Measurements from ENCODE around the gene METTL24.

The METTL24 gene

DNA sequence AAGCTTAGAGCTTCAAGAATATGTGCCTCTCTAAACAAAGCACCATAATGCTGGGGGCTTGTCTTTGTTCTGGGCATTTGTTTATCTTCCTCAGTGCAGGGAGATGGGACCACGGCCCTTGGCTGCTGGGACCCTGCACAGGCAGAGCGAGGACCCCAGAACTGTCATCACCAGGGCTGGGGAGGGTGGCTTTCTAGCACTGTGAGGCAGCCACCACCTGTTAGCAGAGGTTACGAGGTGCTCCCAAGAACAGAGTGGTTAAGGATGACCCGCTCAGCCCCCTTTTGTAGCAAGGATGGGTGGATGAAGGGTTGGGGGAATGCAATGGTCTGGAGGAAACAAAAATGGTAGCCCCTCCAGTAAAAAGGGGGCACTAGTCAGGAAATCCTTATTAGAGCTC, 34.9 kb downstream of the METTL24 start:
- 0 out of 2 replicates have a peak, but pooled peaks cover 4% of the 10 kb centered on the region for H3K27me3 ChIP-seq (ENCODE audit: insufficient read depth, low read length)
- no peak overlapping the region for H3K4me2 ChIP-seq (ENCODE audit: low read length)
- no peaks in the 10 kb centered on the region for H3K79me2 ChIP-seq (ENCODE audit: insufficient read depth, low read length)
- no peaks in the 10 kb centered on the region for H4K20me1 ChIP-seq (ENCODE audit: insufficient read depth, low read length)
- H3K36me3 ChIP-seq (ENCODE audit: insufficient read depth, low read length) = no peaks in the 10 kb centered on the region
- no peak overlapping the region for H3K27ac ChIP-seq (ENCODE audit: low read depth, low read length, poor library complexity, severe bottlenecking)
- H3K9ac ChIP-seq (ENCODE audit: low read length) = no peak overlapping the region
- no peak overlapping the region for H3K4me3 ChIP-seq (ENCODE audit: low read depth, low read length, poor library complexity, severe bottlenecking)
- H3K9me3 ChIP-seq (ENCODE audit: low read length) = no peaks in the 10 kb centered on the region
- no peaks in the 10 kb centered on the region for H3K4me1 ChIP-seq (ENCODE audit: insufficient read depth, low read length, severe bottlenecking)
- H3K9me2 ChIP-seq (ENCODE audit: low read depth, low read length) = no peaks in the 10 kb centered on the region
- no peak overlapping the region for H2AFZ ChIP-seq (ENCODE audit: low read length)
- no peaks in the 10 kb centered on the region for H3F3A ChIP-seq (ENCODE audit: insufficient read depth, low read length)
- TF ChIP-seq, protein P1, sequence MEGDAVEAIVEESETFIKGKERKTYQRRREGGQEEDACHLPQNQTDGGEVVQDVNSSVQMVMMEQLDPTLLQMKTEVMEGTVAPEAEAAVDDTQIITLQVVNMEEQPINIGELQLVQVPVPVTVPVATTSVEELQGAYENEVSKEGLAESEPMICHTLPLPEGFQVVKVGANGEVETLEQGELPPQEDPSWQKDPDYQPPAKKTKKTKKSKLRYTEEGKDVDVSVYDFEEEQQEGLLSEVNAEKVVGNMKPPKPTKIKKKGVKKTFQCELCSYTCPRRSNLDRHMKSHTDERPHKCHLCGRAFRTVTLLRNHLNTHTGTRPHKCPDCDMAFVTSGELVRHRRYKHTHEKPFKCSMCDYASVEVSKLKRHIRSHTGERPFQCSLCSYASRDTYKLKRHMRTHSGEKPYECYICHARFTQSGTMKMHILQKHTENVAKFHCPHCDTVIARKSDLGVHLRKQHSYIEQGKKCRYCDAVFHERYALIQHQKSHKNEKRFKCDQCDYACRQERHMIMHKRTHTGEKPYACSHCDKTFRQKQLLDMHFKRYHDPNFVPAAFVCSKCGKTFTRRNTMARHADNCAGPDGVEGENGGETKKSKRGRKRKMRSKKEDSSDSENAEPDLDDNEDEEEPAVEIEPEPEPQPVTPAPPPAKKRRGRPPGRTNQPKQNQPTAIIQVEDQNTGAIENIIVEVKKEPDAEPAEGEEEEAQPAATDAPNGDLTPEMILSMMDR (IDR thresholded peaks at IDR 0.05; ENCODE audit: low read length) = no peak
- TF ChIP-seq EZH2 (IDR thresholded peaks at IDR 0.05; ENCODE audit: borderline replicate concordance, low read length) = no peak

DNA sequence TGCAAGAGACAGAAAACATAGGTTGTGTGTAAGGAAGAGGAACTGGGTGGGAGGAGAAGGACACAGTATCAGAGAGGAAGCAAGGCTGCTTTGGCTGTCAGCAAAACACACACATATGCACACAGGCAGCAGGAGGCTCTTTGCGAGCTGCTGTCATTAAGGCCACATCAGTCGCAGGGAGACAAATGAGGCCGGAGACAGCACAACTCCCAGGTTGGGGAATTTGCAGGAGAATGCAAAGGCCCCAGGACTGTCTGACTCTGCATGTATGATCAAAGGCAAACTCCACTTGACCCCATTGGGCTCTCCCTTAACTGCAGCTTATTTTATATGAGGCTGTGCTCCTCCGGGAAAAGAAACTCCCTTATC, 35.3 kb downstream of the METTL24 start:
- TF ChIP-seq EZH2 (IDR thresholded peaks at IDR 0.05; ENCODE audit: borderline replicate concordance, low read length) = no peak
- TF ChIP-seq, protein P1 (IDR thresholded peaks at IDR 0.05; ENCODE audit: low read length) = no peak
- Histone ChIP-seq H3K9me3 (ENCODE audit: low read length) (no peaks in the 10 kb centered on the region), H2AFZ (ENCODE audit: low read length) (no peak overlapping the region), H3K9me2 (ENCODE audit: low read depth, low read length) (no peaks in the 10 kb centered on the region), H3K4me2 (ENCODE audit: low read length) (no peak overlapping the region), H3K36me3 (ENCODE audit: insufficient read depth, low read length) (no peaks in the 10 kb centered on the region), H3K9ac (ENCODE audit: low read length) (no peak overlapping the region), H3K4me1 (ENCODE audit: insufficient read depth, low read length, severe bottlenecking) (no peaks in the 10 kb centered on the region), H4K20me1 (ENCODE audit: insufficient read depth, low read length) (no peaks in the 10 kb centered on the region), H3F3A (ENCODE audit: insufficient read depth, low read length) (no peaks in the 10 kb centered on the region), H3K27ac (ENCODE audit: low read depth, low read length, poor library complexity, severe bottlenecking) (no peak overlapping the region), H3K27me3 (ENCODE audit: insufficient read depth, low read length) (0 out of 2 replicates have a peak, but pooled peaks cover under 1% of the 10 kb centered on the region), H3K79me2 (ENCODE audit: insufficient read depth, low read length) (no peaks in the 10 kb centered on the region), H3K4me3 (ENCODE audit: low read depth, low read length, poor library complexity, severe bottlenecking) (no peak overlapping the region)

DNA sequence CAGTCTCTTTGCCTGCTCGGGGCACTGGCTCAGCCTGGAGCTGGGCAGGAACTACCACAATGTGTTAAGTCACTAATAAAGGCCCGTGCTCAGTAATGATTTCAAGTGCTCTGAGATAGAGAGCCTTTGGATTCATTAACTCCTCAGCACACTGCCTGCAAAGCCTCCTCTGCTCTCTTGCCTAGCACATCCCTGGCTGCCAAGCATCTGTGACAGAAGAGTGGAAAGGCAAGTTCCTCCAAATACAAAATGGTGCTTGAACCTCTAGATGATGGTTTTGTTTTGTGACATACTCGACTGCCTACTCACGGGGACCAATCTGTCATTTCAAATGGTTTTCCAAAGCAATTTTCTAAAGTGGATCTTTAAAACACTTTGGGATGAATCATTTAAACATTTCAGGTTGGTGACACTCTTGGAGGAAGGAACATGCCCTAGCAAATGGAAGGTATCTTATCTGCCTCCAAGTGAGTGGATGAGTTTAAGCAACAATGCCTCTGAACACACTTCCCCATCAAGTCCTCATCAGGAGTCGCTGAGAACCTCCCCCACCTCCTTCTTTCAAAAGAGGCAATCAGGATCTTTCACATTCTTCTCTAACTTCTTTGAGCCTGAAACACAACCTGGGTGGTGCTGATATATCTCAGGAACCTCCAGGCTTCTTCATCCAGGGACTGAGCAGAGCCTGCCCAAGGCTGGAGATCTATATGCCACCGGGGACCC, 35.8 kb downstream of the METTL24 start:
- no peaks in the 10 kb centered on the region for H3K4me1 ChIP-seq (ENCODE audit: insufficient read depth, low read length, severe bottlenecking)
- H3K4me3 ChIP-seq (ENCODE audit: low read depth, low read length, poor library complexity, severe bottlenecking) = no peak overlapping the region
- no peaks in the 10 kb centered on the region for H3K27me3 ChIP-seq (ENCODE audit: insufficient read depth, low read length)
- H3K9me2 ChIP-seq (ENCODE audit: low read depth, low read length) = no peaks in the 10 kb centered on the region
- TF ChIP-seq EZH2 (IDR thresholded peaks at IDR 0.05; ENCODE audit: borderline replicate concordance, low read length) = no peak
- TF ChIP-seq, protein P1 (IDR thresholded peaks at IDR 0.05; ENCODE audit: low read length) = no peak
- no peaks in the 10 kb centered on the region for H3F3A ChIP-seq (ENCODE audit: insufficient read depth, low read length)
- no peaks in the 10 kb centered on the region for H3K79me2 ChIP-seq (ENCODE audit: insufficient read depth, low read length)
- H2AFZ ChIP-seq (ENCODE audit: low read length) = no peak overlapping the region
- no peak overlapping the region for H3K4me2 ChIP-seq (ENCODE audit: low read length)
- H3K36me3 ChIP-seq (ENCODE audit: insufficient read depth, low read length) = no peaks in the 10 kb centered on the region
- no peak overlapping the region for H3K9ac ChIP-seq (ENCODE audit: low read length)
- no peaks in the 10 kb centered on the region for H3K9me3 ChIP-seq (ENCODE audit: low read length)
- no peak overlapping the region for H3K27ac ChIP-seq (ENCODE audit: low read depth, low read length, poor library complexity, severe bottlenecking)
- no peaks in the 10 kb centered on the region for H4K20me1 ChIP-seq (ENCODE audit: insufficient read depth, low read length)
